HG03460 (cell line): ENCODE measurements around the gene SETD5.

ENCODE experiments used
- ATAC-seq: cut with Tn5 transposase; IDR thresholded peaks from one replicate; pipeline ENCODE4 v1.9.1; 2021; ENCODE audit not compliant: unreplicated experiment

The SETD5 gene

GRCh38 chr3:9503283-9503682 is 105.9 kb downstream of the SETD5 start:
- no peak for ATAC-seq

GRCh38 chr3:9507586-9508578 is 110.5 kb downstream of the SETD5 start:
- no peak for ATAC-seq

GRCh38 chr3:9508781-9509180 is 111.4 kb downstream of the SETD5 start:
- ATAC-seq, result no peak

- ATAC-seq, result no peak
Measured at GRCh38 chr3:9512456-9513045, 115.1 kb downstream of the SETD5 start.

GRCh38 chr3:9514306-9514705 is 116.9 kb downstream of the SETD5 start:
- ATAC-seq, result no peak

- ATAC-seq, result no peak
Measured at GRCh38 chr3:9514956-9515355, 117.5 kb downstream of the SETD5 start.

- ATAC-seq, result no peak
Measured at GRCh38 chr3:9525078-9525477, 127.7 kb downstream of the SETD5 start.
